GM19239 (cell line): Measurements from ENCODE around the gene S100PBP.
"Not testable (repeated sequence)": the region's sequence is repeated elsewhere in the genome, so short reads cannot be mapped to it uniquely, and the experiment has no call there.

Experiments
- DNase-seq: peaks from one replicate; pipeline ENCODE4 v3.0.0; 2011; ENCODE audit warnings: low spot score; ENCODE audit not compliant: insufficient read length
- FAIRE-seq: peaks from 2 replicates; lab custom pipeline; 2011; peaks lifted over from hg19 to GRCh38; lab: Jason Lieb, UNC

The S100PBP gene

DNA sequence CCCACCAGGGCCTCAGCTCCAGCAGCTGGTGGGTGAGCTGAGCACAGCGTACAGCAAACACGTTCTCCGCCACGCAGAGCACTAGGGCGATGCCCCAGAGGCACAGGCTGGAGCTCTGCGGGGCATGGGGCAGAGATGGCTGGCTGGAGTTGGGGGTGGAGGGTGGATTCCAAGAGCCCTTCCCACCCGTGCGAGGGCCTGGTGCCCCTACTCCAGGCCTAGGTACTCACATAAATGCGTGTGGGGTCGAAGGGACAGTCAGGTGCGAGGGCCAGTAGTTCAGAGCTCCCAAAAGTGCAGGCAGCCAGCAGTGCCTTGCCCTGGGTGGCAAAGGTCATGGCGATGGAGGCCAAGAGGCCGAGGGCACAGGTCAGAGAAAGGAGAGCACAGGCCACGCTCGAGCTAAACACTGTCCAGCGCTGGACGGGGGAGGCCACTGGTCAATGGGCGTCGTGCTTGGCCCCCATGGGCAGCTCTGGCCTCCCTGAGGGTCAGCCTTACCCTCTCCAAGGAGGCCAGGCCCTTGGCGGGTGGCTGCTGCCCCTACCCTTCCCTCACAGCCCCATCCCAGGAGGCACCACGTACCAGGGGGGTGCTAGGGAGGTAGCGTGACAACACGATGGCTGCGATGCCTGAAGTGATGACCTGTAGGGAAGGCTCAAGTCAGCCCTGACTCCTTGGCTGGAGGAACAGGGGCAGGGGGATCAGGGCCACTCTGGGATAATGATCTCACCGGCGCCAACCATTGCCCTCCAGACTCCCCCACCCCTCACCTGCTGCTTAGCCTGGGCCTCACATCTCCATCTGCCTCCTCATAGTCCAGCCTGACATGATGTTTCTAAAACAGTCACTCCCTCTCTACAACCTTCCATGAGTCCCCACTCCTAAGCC, 78.1 kb downstream of the S100PBP start:
- DNase-seq (no peak), FAIRE-seq (no peak)

DNA sequence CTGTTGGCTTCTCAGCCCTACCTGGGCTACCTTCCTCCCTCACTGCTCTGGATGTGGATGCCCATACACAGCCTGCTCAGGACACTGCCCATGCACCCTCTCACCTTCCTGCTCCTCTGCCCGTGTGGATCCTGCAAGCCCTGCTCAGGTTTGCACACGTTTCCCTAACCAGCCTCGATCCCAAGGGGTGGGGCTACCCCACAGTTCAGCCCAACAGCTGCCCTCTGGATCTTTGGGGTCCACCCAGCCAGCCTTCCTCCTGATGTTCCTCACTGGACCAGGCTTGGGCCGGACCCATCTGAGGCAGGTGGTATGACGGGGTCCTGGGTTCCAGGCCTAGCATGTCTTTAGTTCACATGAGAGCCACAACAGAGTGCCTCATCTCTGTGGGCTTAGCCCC, 79.0 kb downstream of the S100PBP start:
- DNase-seq (no peak), FAIRE-seq (no peak)

DNA sequence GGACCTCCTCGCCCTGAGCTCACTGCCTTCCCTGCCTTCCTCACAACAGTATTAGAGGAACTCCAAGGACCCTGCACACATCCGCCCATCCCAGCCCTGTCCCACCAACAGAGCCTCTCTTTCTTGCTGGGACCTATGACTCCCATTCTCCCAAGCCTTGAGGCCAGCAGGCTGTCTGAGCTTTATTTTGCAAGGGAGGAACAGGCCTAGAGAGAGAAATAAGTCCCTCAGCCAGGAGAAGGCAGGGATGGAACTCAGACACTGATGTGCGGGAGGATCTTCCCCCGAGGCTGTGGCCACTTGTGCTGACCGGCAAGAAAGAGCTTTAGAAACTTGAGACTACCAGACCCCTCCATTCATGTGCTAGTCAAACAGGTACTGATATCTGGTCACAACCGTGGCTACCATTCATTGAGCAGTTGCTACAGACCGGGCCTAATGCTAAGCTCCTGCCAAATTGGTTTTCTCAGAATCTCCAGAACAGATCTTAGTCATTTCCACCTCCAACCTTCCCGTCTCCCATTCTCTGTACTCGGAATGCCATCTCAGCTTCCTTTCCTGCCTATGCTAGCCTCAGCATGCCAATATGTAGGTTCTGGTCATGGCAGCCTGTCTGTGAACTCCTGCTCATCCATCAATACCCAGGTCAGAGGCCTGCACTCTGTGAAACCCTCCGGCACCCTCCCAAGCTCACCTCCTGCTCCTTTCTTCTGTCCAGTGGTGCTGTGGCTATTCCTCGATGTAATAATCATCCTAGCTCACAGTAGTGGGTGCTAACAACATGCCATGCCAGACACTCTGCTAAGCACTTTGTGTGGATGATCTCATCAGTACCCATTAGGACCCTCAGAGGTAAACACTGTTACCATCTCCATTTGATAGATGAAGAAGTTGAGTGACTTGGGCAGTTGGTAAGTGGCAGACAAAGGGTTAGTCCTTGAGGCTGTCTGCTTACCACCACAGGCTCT, 79.9 kb downstream of the S100PBP start:
- FAIRE-seq (no peak), DNase-seq (no peak)

DNA sequence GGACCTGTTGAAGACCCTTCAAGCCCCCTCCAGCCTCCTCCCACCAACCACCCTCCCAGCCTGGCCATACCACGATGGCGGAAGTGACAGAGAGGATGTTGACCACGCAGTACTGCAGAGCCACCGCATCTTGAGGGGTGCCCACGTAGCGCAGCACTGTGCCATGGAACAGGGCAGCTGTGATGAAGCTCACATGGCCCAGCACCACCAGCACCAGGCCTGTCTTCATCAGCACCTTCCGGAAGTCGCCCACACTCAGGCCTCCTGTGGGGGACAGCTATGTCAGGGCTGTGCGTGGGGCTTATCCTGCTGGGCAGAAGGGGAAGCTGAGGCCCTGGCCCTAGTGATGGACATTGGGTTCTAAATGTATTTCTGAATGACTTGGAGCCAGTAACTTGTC, 80.6 kb downstream of the S100PBP start:
- FAIRE-seq (no peak), DNase-seq (no peak)

DNA sequence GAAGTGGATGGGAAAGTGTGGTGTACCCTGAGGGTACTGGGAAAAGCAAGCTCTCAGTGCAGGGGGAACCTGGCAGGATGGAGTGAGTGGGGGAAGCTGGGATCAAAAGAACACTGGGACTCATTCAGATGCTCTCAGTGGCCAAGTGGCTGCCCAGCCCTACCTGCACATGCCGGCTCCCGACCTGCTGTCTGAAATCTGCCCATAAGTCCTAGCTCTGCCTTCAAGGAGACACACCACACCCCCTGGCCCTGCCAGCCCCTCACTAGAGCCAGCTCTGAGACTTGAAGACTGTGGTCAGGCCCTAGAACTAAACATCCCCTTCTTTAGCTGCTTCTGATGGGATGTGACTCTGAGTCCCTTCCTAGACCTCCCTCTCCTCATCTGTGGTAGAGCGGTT, 81.5 kb downstream of the S100PBP start:
- FAIRE-seq (no peak), DNase-seq (no peak)

DNA sequence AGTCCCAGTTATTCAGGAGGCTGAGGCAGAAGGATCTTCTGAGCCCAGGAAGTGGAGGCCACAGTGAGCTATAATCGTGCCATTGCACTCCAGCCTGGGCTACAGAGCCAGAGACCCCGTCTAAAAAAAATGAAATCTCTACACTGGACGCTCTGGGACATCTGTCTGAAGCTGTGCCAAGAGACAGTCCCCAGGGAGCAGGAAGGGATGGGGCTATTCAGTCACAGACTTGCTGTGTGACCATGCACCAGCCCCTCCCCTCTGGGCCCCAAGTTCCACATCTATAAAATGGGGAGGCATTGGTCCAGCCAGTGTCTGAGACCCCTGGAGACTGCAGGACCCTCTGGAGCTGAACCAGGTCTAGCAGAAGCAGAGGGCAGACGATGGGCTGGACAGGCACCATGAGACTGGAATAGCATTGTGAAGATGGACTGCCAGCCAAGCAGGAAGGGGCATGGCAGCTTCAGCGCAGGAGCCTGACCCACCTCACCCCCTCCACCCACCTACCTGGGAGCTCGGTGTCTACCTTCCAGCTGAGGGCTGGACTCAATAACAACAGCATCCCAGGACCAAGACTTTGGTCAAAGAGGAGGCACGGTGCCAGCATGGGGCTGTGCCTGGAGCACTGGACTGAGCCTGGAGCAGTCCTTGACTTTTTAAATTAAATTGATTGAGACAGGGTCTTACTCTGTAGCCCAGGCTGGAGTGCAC, 82.3 kb downstream of the S100PBP start:
- DNase-seq (no peak), FAIRE-seq (no peak)

DNA sequence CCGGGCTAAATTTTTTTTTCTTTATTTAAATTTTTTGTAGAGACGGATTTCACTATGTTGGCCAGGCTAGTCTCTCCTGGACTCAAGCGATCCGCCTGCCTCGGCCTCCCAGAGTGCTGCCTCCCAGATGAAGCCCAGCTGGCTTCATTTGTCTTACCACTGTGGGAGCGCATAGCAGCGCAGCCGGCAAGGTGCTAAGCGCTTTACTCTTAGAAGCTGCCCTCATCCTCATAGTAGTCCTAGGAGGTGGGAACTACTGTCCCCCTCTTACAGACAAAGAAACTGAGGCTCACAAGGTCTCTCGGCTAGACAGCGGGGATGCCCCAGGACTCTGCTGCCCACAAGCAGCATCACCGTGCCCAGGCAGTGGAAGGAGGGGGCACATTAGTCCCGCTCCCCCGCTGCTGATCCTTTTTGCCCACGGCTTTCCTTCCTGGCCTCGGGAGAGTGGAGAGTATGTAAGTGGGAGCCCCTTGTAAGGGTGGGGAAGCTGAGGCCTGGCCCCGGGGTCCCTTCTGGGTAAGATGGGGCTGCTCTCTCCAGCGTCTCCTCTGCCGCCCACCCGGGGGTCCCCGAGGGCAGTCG, 83.0 kb downstream of the S100PBP start:
- no peak for DNase-seq
- no peak for FAIRE-seq

DNA sequence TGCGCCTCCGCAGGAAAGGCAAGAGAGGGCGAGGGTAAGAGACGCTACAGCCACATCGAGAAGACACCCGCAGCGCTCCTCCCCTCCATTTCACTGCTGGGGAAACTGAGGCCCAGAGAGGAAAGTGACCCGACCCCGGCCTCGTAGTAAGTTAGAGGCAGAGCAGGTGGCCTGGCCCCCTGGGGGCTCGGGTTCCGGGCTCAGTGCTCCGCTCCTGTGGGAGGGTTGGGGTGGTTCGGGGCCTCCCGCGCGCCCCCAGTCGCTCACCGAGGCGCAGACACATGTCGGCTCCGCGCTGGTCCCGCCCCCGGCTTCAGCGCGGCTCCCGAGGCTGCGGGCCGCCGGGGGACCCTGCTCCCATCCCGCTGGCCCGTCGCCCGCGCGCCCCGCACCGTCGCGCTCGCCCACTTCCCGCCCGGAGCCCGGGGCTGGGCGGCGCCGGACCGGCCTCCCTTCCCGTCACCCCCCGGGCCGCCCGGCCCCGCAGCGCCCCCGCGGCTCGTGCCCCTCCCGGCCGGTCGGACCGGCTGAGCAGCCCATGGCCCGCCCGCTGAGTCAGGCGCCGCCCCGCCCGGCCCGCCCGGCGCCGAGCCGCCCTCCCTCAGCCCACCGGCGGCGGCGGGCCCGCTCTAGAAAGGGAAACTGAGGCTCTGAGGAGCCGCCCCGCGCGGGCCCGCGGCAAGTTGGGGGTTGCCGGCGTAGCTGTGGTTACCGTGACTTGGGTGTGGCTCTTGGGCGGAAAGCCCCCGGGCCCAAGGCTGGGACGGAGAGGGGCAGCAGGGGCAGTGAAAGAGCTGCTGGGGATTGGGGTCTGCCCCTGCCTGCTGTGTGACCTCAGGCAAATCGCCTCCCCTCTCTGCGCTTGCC, 83.7 kb downstream of the S100PBP start, which contains the start of gene TMEM54:
TMEM54 (minus strand) TSS at position 434 of the 867 bp plus-strand sequence; CDS start at position 283, 151 bp downstream.
- no peak for FAIRE-seq
- peak; percentile 13 for DNase-seq

DNA sequence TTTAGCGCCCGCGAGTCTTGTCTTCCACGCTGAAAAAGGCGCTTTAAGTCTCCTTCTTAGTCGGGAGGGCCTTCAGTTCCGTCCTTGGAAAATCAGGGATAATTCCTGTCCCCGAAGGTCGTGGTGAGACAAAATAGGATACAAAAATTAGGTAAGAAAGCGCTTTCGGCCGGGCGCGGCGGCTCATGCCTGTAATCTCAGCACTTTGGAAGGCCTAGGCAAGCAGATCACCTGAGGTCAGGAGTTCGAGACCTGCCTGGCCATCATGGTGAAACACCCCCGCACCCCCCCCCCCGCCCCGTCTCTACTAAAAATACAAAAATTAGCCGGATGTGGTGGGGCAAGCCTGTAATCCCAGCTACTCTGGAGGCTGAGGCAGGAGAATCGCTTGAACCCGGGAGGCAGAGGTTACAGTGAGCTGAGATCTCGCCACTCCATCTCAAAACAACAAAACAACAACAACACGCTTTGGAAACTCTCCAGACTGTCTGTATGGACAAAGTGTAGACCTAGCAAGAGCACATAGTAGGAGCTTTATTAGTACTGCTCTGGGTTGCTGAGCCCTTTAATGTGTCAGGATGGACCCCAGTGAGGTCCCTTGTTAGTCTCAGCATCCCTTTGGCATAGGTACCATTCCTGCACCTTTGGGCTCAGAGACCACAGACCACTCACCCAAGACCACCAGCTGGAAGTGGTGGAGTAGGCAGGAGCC, 84.5 kb downstream of the S100PBP start:
- FAIRE-seq (no peak), DNase-seq (no peak)

DNA sequence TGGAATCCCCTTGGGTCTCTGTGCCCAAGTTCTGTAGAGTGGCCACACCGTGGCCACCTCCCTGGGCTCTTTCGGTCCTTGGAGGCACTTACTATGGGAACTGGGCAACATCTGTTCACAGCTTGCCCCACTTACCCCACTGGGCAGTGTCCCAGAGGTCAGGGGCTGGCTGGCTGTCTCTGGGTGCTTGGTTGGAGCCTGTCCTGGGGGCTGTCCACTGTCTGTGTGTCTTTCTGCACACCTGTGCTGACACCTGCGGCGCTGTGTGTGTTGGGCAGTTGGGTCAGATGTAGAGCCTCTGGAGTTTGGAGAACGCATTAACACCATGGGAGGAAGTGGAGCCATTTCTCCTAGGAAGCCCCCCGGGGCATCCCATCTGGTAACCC, 85.1 kb downstream of the S100PBP start:
- DNase-seq: peak; percentile 12
- no peak for FAIRE-seq

DNA sequence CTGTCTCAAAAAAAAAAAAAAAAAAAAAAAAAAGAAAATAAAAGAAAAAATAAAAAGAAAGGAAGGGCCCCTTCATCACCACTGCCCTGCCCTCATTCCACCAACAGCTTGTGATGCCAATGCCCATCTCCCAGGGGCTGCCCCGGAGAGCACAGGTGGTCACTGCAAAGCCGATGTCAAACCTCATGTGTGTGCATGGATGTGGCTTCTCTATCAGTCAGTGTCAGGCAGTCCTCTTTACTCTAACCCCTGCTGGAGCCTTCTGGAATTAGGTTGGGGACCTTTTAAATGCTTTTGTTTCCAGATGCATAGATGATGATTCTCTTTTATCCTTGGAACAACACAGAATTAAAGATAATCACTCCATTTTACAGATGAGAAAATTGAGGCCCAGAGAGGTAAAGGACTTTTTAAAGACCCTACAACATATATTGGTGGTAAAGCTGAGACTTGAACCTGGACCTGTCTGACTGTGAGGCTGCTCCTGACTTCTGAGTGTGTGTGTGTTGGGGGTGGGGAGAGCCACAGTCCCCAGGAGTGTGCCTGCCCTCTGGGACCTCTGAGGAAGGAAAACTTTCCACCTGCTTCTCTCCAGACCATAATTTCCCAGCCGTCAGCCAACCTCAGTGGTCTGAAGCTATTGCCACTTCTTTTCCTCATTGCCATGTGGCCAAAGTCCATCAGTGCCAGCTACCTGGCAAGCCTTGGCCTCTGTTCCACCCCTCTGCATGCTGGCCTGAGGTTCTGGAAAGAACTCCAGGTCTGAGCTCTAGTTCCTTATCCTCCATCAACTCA, 86.7 kb downstream of the S100PBP start:
- DNase-seq (no peak), FAIRE-seq (no peak)

DNA sequence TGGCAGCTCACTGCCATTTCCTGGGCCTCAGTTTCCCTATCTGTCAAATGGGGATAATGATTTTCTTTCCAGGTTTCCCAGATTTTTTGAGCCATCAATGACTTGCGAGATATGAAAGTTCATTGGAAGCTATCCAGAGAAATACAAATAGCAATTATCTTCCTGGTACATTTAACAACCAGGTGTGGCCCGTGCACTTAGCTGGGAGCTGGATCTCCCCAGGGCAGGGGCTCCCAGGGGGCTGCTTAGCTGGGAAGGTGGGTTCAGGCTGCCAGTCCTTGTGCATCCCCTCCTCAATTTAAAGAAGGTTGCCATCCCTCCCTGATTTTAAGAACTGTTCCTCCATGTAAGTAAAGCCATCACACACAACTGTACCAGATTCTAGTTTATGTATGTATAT, 87.3 kb downstream of the S100PBP start:
- no peak for DNase-seq
- no peak for FAIRE-seq

DNA sequence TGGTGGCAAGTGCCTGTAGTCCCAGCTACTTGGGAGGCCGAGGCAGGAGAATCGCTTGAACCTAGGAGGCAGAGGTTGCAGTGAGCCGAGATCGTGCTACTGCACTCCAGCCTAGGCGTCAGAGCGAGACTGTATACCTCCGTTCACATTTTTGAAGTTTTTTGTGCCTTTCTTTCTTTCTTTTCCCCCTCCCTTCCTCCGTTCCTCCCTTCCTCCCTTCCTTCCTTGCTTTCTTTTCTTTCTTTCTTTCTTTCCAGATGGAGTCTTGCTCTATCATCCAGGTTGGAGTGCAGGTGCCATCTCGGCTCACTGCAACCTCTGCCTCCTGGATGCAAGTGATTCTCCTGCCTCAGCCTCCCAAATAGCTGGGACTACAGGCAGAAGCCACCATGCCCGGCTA, 88.1 kb downstream of the S100PBP start:
- FAIRE-seq, DNase-seq: not testable (repeated sequence)

DNA sequence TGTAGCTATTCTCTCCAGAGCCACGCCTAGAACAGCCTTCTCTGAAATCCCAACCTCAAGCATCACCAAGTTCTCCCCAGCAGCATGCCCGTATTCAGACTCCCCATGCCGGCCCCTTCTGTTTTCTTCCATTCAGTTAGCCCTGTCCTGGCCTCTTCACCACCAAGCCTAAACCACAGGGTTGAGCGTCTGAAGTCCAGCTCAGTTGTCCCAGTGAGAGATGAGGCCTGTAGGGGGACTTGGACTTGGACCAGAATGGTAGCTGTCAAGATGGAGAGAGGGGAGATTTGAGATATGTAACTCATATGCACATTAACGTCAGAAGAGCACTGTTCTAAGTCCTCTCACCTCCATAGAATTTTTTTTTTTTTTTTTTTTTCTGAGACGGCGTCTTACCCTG, 89.2 kb downstream of the S100PBP start:
- no peak for FAIRE-seq
- no peak for DNase-seq

DNA sequence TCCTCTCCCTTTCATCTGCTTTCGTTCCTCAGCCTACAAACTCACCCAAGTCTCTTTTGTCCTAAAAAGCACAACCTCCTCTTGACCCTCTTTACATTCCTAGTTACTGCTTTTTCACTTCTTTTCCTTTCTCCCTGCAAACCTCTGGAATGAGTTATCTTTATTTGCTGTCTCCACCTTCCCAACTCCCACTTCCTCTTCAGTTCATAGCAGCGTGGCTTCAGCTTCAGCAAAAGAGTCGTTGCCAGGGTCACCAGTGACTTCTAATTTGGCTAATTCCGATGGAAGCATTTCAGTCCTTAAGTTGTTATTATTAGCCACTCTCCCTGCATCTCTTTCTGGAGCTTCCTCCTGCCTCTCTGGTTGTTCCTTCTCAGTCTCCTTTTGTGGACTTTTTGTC, 90.0 kb downstream of the S100PBP start:
- FAIRE-seq (no peak), DNase-seq (no peak)
